Upper lobe of left lung (tissue), 4 donors: ENCODE results near the gene PSMD2.

Experiments
- CTCF ChIP-seq, 6 experiments: fragments of 450-650 bp in 4 of 6; fragments of 200-600 bp in 2 of 6; sonication (generic) in 2 of 6; IDR thresholded peaks; one replicate each; pipeline ENCODE4 v1.5.1; 2016 to 2019; ENCODE audit warnings: antibody characterized with exemption in 6 of 6
- POLR2A ChIP-seq, 4 donors: fragments of 450-650 bp; IDR thresholded peaks; one replicate each; pipeline ENCODE4 v1.5.1; 2016 to 2017; ENCODE audit warnings: antibody characterized with exemption in 4 of 4, mild to moderate bottlenecking in 2 of 4

- TF ChIP-seq CTCF (IDR thresholded peaks at IDR 0.05) (no peak), POLR2A (IDR thresholded peaks at IDR 0.05) (no peak)
Observed at GRCh38 chr3:184295771-184296170, 3.3 kb upstream of the PSMD2 start.
